HepG2 (cell line): ENCODE results near the gene NISCH. TPM values are rescaled to one million over a fixed set of nuclear protein-coding genes. Genes with fewer than 3 reads are reported as not detected.
A peak's percentile ranks its signal among the peaks of the same experiment; 100 is the strongest.

ENCODE experiments used
- ATAC-seq: fragments of 200-7000 bp; cut with Tn5 transposase; 3 replicates; pipeline ENCODE4 v1.9.1; 2020; ENCODE audit warnings: mild to moderate bottlenecking, moderate library complexity
- BruUV-seq: library from RNA; stranded (reverse); fragments of 400-500 nt; replicated peaks from 2 replicates; lab custom pipeline; 2021; lab: Mats Ljungman, UMichigan
- CTCF ChIA-PET: fragments of 300-600 bp; formaldehyde crosslinking; extraction: SDS; loops from one replicate; lab custom pipeline; 2021; ENCODE audit warnings: low total read pairs, inconsistent platforms, low intra/inter-chr PET ratio; lab: Yijun Ruan, JAX
- POLR2A ChIA-PET: fragments of 350-600 bp; sonication (Branson Sonifier 250); formaldehyde crosslinking; loops from one replicate; lab custom pipeline; 2020; ENCODE audit warnings: antibody characterized with exemption, inconsistent platforms; lab: Yijun Ruan, JAX
- DNase-seq: peaks from one replicate; pipeline ENCODE4 v3.0.0-alpha.2; 2015; ENCODE audit warnings: low spot score
- FAIRE-seq: peaks from 3 replicates; lab custom pipeline; 2011; peaks lifted over from hg19 to GRCh38; lab: Jason Lieb, UNC
- H2AFZ ChIP-seq: one replicate; pipeline ENCODE4 v1.6.1; 2011; ENCODE audit warnings: low read length, inconsistent platforms
- H3K27ac ChIP-seq: fragments of 300-600 bp; 3 replicates; pipeline ENCODE4 v1.8.0; 2011; ENCODE audit warnings: mixed run types, mild to moderate bottlenecking, mixed read lengths, low read length, inconsistent platforms; ENCODE audit not compliant: insufficient read depth; ENCODE audit errors: extremely low read length
- H3K27me3 ChIP-seq, 2 experiments: fragments of 200-600 bp in 1 of 2; 2 replicates in 1 of 2; 3 replicates in 1 of 2; pipeline versions ENCODE4 v1.6.0 to v1.8.0; 2011; ENCODE audit warnings: low read length in 2 of 2, mild to moderate bottlenecking in 2 of 2, moderate library complexity in 2 of 2, inconsistent platforms in 1 of 2; ENCODE audit not compliant: insufficient read depth in 2 of 2, control insufficient read depth in 1 of 2
- H3K36me3 ChIP-seq, 2 experiments: fragments of 200-600 bp in 1 of 2; replicated peaks in 1 of 2; 2 replicates in 1 of 2; 3 replicates in 1 of 2; pipeline versions ENCODE4 v1.5.1 to v1.8.0; 2011; ENCODE audit warnings: low read length in 2 of 2, inconsistent platforms in 1 of 2; ENCODE audit not compliant: insufficient read depth in 2 of 2, control insufficient read depth in 1 of 2
- H3K4me1 ChIP-seq: 2 replicates; pipeline ENCODE4 v1.5.1; 2012; ENCODE audit warnings: low read length, inconsistent platforms; ENCODE audit not compliant: insufficient read depth
- H3K4me2 ChIP-seq: 2 replicates; pipeline ENCODE4 v1.6.0; 2011; ENCODE audit warnings: low read depth, low read length, inconsistent platforms
- H3K4me3 ChIP-seq, 3 experiments: fragments of 200-600 bp in 1 of 3; sonication (generic), shearing (Covaris generic) in 1 of 3; replicated peaks in 1 of 3; 2 replicates each; pipeline ENCODE4 v1.5.1; 2011 to 2016; ENCODE audit warnings: low read length in 3 of 3, inconsistent platforms in 2 of 3, low read depth in 2 of 3, mild to moderate bottlenecking in 2 of 3, control low read depth in 1 of 3, mixed read lengths in 1 of 3; ENCODE audit not compliant: insufficient read depth in 1 of 3
- H3K79me2 ChIP-seq: one replicate; pipeline ENCODE4 v1.6.1; 2011; ENCODE audit warnings: low read length, inconsistent platforms; ENCODE audit not compliant: insufficient read depth
- H3K9ac ChIP-seq: 2 replicates; pipeline ENCODE4 v1.6.0; 2011; ENCODE audit warnings: mild to moderate bottlenecking, low read depth, low read length, inconsistent platforms; ENCODE audit not compliant: insufficient read depth
- H3K9me3 ChIP-seq: 2 replicates; pipeline ENCODE4 v1.5.1; 2012; ENCODE audit warnings: mild to moderate bottlenecking, low read length
- H4K20me1 ChIP-seq: 2 replicates; pipeline ENCODE4 v1.6.0; 2011; ENCODE audit warnings: inconsistent platforms, mild to moderate bottlenecking, low read length, moderate library complexity; ENCODE audit not compliant: insufficient read depth
- AGO2 ChIP-seq: fragments of 200-400 bp; formaldehyde crosslinking; optimal IDR thresholded peaks from 2 replicates; pipeline ENCODE3; 2017; ENCODE audit warnings: mild to moderate bottlenecking, low read depth, low read length, moderate library complexity
- AKNA ChIP-seq: sonication (generic); formaldehyde crosslinking; IDR thresholded peaks from 2 replicates; pipeline ENCODE4 v1.4.0; 2020; ENCODE audit warnings: missing genetic modification reagents, borderline replicate concordance
- ERF ChIP-seq: IDR thresholded peaks from 2 replicates; pipeline ENCODE4 v1.6.1; 2018; ENCODE audit warnings: missing biosample characterization, missing genetic modification reagents
- RFXAP ChIP-seq: sonication (generic); formaldehyde crosslinking; IDR thresholded peaks from 2 replicates; pipeline ENCODE4 v1.4.0; 2020; ENCODE audit warnings: missing genetic modification reagents, borderline replicate concordance
- WGBS: methylation state at CpG from one replicate; pipeline ENCODE4 v1.1.6; 2017; ENCODE audit warnings: low lambda C conversion rate; 5-methylcytosine and 5-hydroxymethylcytosine counted together
- in situ Hi-C: cut with HindIII; loops from 2 replicates; pipeline ENCODE4 v1.10.0; 2017; ENCODE audit warnings: low pct_unique_long_range_greater_than_20kb; ENCODE audit not compliant: extremely low pct_ligation_motif_present
- intact Hi-C: fragments of 100-400 bp; cut with micrococcal nuclease; formaldehyde crosslinking; loops from one replicate; pipeline ENCODE4 v1.10.0; 2022; ENCODE audit not compliant: unreplicated experiment
- polyA plus RNA-seq, 8 experiments: library from polyadenylated mRNA; depleted of rRNA in 3 of 8; stranded (reverse) in 7 of 8; unstranded in 1 of 8; fragments of >200 nt; fragmentation: Illumina TruSeq in 4 of 8; extraction: Trizol in 4 of 8; gene quantifications; 2 replicates each; pipeline versions ENCODE4 v1.2.1 to v1.2.3, GENCODE V29; 2011 to 2016; ENCODE audit warnings: low read depth in 4 of 8, missing spikeins in 1 of 8, mixed read lengths in 1 of 8; ENCODE audit not compliant: insufficient read depth in 1 of 8
- total RNA-seq, 5 experiments: library from RNA; depleted of rRNA; stranded (reverse); fragments of >200 nt; fragmentation: Illumina TruSeq; extraction: Trizol; gene quantifications; 2 replicates each; pipeline ENCODE4 v1.2.3, GENCODE V29; 2016; ENCODE audit warnings: low read depth in 1 of 5

Gene NISCH
- total and polyA plus RNA-seq, 2 of the 13 experiments (the other 11 are each of a cell fraction or from before 2014, with no cell fraction given), result 27.0 to 47.6 TPM

DNA sequence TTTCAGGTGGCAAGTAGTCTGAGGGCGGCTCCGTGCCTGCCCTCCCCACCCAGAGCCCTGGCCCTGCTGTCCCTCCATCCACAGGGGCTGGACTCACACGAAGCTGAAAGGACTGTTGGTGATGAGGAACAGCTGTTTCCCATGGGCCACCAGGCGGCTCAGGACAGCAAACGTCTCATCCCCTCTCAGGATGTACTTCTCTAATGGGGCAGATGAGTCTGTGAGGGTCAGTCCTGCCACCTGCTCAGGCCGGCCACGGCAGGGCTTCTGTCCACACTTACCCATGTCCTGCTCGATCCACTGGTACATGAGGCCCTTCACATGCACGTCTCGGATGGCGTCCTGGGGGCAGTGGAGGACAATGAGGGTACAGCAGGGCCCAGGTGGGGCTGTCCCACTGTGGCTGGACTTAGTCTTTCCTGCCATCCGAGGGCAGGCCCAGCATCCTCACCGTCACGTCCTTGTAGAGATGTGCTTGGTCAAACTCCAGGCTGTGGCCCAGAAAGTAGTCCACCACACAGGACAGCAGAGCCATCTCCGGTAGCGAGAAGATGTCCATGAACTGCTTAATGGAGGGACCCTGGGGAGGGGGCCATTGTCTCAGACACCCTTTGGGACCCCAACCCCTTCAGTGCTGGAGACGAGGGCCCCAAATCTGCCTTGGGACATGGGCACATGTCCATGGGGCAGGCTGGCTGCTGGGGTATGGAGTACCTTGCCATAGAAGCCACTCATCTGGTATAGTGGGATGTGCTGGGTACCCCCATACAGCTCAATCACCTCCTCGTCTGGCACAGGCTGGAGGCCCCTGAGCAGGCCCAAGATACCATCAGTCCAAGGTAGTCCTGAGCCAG lies 72.6 kb downstream of the NISCH start (continued):
- TF ChIP-seq AKNA (no peak), RFXAP (no peak)

GRCh38 chr3:52528586-52529375 lies 73.4 kb downstream of the NISCH start:
- ChIA-PET CTCF (no interaction called here), POLR2A (no interaction called here)
- WGBS, result 97% methylated on average over 18 of the region's 25 CpGs
- peaks cover 21 to 41% of the 10 kb centered on the region in 2 experiments for H3K36me3 ChIP-seq
- FAIRE-seq (no peak), ATAC-seq (no peak), DNase-seq (no peak)
- 0 out of 2 replicates have a peak, but pooled peaks cover 5% of the 10 kb centered on the region for H4K20me1 ChIP-seq
- no peak overlapping the region for H3K4me2 ChIP-seq
- H3K27ac ChIP-seq, result no peak overlapping the region
- TF ChIP-seq ERF (no peak), AGO2 (peak; percentile 66)
- H3K27me3 ChIP-seq, result no peaks in the 10 kb centered on the region
- BruUV-seq, result no TSS peak
- H3K79me2 ChIP-seq, result peaks cover 31% of the 10 kb centered on the region
- in situ Hi-C loops, result no loop called here
- H3K9ac ChIP-seq, result no peak overlapping the region
- no peak overlapping the region for H2AFZ ChIP-seq
- intact Hi-C loops, result no loop called here
- H3K4me3 ChIP-seq, result no peak overlapping the region
- no peaks in the 10 kb centered on the region for H3K9me3 ChIP-seq
- H3K4me1 ChIP-seq, result peaks cover 40% of the 10 kb centered on the region
